GM23338 (cell line): ENCODE measurements around the gene TNFRSF1A. TPM values are rescaled to one million over a fixed set of nuclear protein-coding genes. Genes with fewer than 3 reads are reported as not detected.

Experiments
- ATAC-seq: fragments of 200-7000 bp; cut with Tn5 transposase; 3 replicates; pipeline ENCODE4 v1.9.1; 2020
- DNase-seq: peaks from one replicate; pipeline ENCODE4 v3.0.0-alpha.2; 2015; ENCODE audit warnings: low spot score
- H2AFZ ChIP-seq: fragments of 200-600 bp; sonication (generic); 2 replicates; pipeline ENCODE4 v1.8.0; 2016; ENCODE audit warnings: antibody characterized with exemption, mild to moderate bottlenecking, moderate library complexity
- H3F3A ChIP-seq: fragments of 200-600 bp; sonication (generic); replicated peaks from 2 replicates; pipeline ENCODE4 v1.8.0; 2017; ENCODE audit warnings: antibody characterized with exemption, mixed run types, low read depth
- H3K27ac ChIP-seq: fragments of 200-600 bp; sonication (generic); 2 replicates; pipeline ENCODE4 v1.6.1; 2016; ENCODE audit warnings: low read depth
- H3K27me3 ChIP-seq: fragments of 200-600 bp; sonication (generic); 2 replicates; pipeline ENCODE4 v1.8.0; 2016; ENCODE audit warnings: mild to moderate bottlenecking, mixed run types, moderate library complexity; ENCODE audit not compliant: insufficient read depth
- H3K36me3 ChIP-seq: fragments of 200-600 bp; sonication (generic); 2 replicates; pipeline ENCODE4 v1.8.0; 2016; ENCODE audit warnings: mild to moderate bottlenecking; ENCODE audit not compliant: insufficient read depth
- H3K4me1 ChIP-seq: fragments of 200-600 bp; sonication (generic); 2 replicates; pipeline ENCODE4 v1.8.0; 2016; ENCODE audit warnings: mild to moderate bottlenecking, moderate library complexity; ENCODE audit not compliant: insufficient read depth
- H3K4me2 ChIP-seq: fragments of 200-600 bp; sonication (generic); 2 replicates; pipeline ENCODE4 v1.7.1; 2017; ENCODE audit warnings: mixed run types
- H3K4me3 ChIP-seq: fragments of 200-600 bp; sonication (generic); 2 replicates; pipeline ENCODE4 v1.6.1; 2016; ENCODE audit warnings: mixed run types
- H3K79me2 ChIP-seq: fragments of 200-600 bp; sonication (generic); replicated peaks from 2 replicates; pipeline ENCODE4 v1.8.0; 2017; ENCODE audit warnings: mild to moderate bottlenecking; ENCODE audit not compliant: insufficient read depth
- H3K9me2 ChIP-seq: fragments of 200-600 bp; sonication (generic); 2 replicates; pipeline ENCODE4 v1.8.0; 2017; ENCODE audit not compliant: insufficient read depth
- H4K20me1 ChIP-seq: fragments of 200-600 bp; sonication (generic); replicated peaks from 2 replicates; pipeline ENCODE4 v1.8.0; 2017; ENCODE audit warnings: mild to moderate bottlenecking; ENCODE audit not compliant: insufficient read depth
- H3K27ac Mint-ChIP-seq: 2 replicates; pipeline ENCODE4 v1.8.0; 2020; ENCODE audit warnings: inconsistent platforms, mild to moderate bottlenecking, moderate library complexity, mixed read lengths
- H3K27me3 Mint-ChIP-seq: 3 replicates; pipeline ENCODE4 v1.8.0; 2022; ENCODE audit warnings: low read depth, mild to moderate bottlenecking, moderate library complexity, mixed read lengths, inconsistent platforms; ENCODE audit not compliant: insufficient read depth, poor library complexity
- H3K36me3 Mint-ChIP-seq: 3 replicates; pipeline ENCODE4 v1.8.0; 2021; ENCODE audit warnings: low read depth, mild to moderate bottlenecking, inconsistent platforms, moderate library complexity, mixed read lengths
- H3K4me1 Mint-ChIP-seq: 3 replicates; pipeline ENCODE4 v1.8.0; 2020; ENCODE audit warnings: mild to moderate bottlenecking, inconsistent platforms, mixed read lengths
- H3K4me3 Mint-ChIP-seq: 3 replicates; pipeline ENCODE4 v1.8.0; 2021; ENCODE audit warnings: moderate library complexity, mild to moderate bottlenecking, inconsistent platforms, mixed read lengths
- H3K9me3 Mint-ChIP-seq: 3 replicates; pipeline ENCODE4 v1.8.0; 2020; ENCODE audit warnings: moderate library complexity, mild to moderate bottlenecking, inconsistent platforms, mixed read lengths
- CREB1 ChIP-seq: fragments of 250-450 bp; sonication (Bioruptor Pico); IDR thresholded peaks from 2 replicates; pipeline ENCODE4 v1.5.0; 2020; ENCODE audit warnings: low read depth, mild to moderate bottlenecking, moderate library complexity
- EZH2 ChIP-seq: fragments of 200-600 bp; sonication (generic); IDR thresholded peaks from one replicate; pipeline ENCODE4 v1.8.0; 2017; ENCODE audit warnings: antibody characterized with exemption, mild to moderate bottlenecking, low read depth; ENCODE audit not compliant: unreplicated experiment
- EZH2phosphoT487 ChIP-seq: fragments of 200-600 bp; sonication (generic); IDR thresholded peaks from one replicate; pipeline ENCODE4 v1.8.1; 2018; ENCODE audit warnings: antibody characterized with exemption; ENCODE audit not compliant: unreplicated experiment
- JUNB ChIP-seq: IDR thresholded peaks from one replicate; pipeline ENCODE4 v1.6.1; 2016; ENCODE audit warnings: antibody characterized with exemption; ENCODE audit not compliant: unreplicated experiment
- NANOG ChIP-seq: IDR thresholded peaks from 2 replicates; pipeline ENCODE4 v1.6.1; 2016; ENCODE audit warnings: antibody characterized with exemption, borderline replicate concordance
- POLR2AphosphoS5 ChIP-seq: IDR thresholded peaks from 2 replicates; pipeline ENCODE4 v1.6.1; 2016; ENCODE audit warnings: antibody characterized with exemption, low read depth
- STAT1 ChIP-seq: IDR thresholded peaks from one replicate; pipeline ENCODE4 v1.6.1; 2016; ENCODE audit warnings: antibody characterized with exemption; ENCODE audit not compliant: unreplicated experiment
- ZNF114 ChIP-seq: fragments of 250-450 bp; sonication (Bioruptor Pico); IDR thresholded peaks from 2 replicates; pipeline ENCODE4 v1.5.0; 2020; ENCODE audit warnings: mild to moderate bottlenecking, moderate library complexity
- ZNF331 ChIP-seq: fragments of 250-450 bp; sonication (Bioruptor Pico); IDR thresholded peaks from 2 replicates; pipeline ENCODE4 v1.5.0; 2020; ENCODE audit warnings: low read depth, mild to moderate bottlenecking, moderate library complexity
- ZNF462 ChIP-seq: fragments of 250-450 bp; sonication (Bioruptor Pico); IDR thresholded peaks from 2 replicates; pipeline ENCODE4 v1.5.0; 2020; ENCODE audit warnings: mild to moderate bottlenecking, moderate library complexity
- polyA plus RNA-seq: library from polyadenylated mRNA; unstranded; fragments of >200 nt; fragmentation: Nextera tagmentation; extraction: Ambion mirVana; gene quantifications from 2 replicates; pipeline ENCODE4 v1.2.1, GENCODE V29; 2016
- total RNA-seq: library from RNA; depleted of rRNA; stranded (reverse); fragments of >200 nt; shearing (Covaris generic); gene quantifications from 2 replicates; pipeline ENCODE4 v1.2.3, GENCODE V29; 2014
- TF ChIP-seq, protein P1 (sequence below): IDR thresholded peaks from one replicate; pipeline ENCODE4 v1.6.1; 2018; ENCODE audit warnings: antibody characterized with exemption; ENCODE audit not compliant: unreplicated experiment
- TF ChIP-seq, protein P2 (sequence below): IDR thresholded peaks from 2 replicates; pipeline ENCODE4 v1.6.1; 2016; ENCODE audit warnings: antibody characterized with exemption
- TF ChIP-seq, protein P3 (sequence below), 2 experiments: fragments of 200-600 bp in 1 of 2; sonication (generic) in 1 of 2; conservative IDR thresholded peaks; 2 replicates each; pipeline versions ENCODE4 v1.5.1 to v1.6.1; 2016 to 2017; ENCODE audit warnings: antibody characterized with exemption in 2 of 2, low read depth in 2 of 2, mild to moderate bottlenecking in 2 of 2, moderate library complexity in 1 of 2

TNFRSF1A gene
- total and polyA plus RNA-seq, 2 experiments from 2014 or later, result 24.3 to 43.4 TPM

DNA sequence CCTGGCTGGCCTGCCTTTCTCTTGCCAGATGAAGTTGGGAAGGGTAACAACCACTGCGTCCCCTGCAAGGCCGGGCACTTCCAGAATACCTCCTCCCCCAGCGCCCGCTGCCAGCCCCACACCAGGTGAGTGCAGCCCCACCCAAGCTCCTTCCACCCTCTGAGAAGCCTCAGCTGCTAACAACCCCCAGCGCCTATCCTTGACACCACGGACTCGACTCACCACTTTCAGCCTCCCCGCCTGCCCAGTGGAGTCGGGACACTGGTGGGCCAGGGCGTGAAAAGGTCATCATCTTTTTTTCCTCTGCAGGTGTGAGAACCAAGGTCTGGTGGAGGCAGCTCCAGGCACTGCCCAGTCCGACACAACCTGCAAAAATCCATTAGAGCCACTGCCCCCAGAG lies 44.2 kb upstream of the TNFRSF1A start:
- H3K4me1 ChIP-seq, result peaks cover 19% of the 10 kb centered on the region
- no peak overlapping the region for H3K27ac Mint-ChIP-seq

More for the DNA sequence above, 44.2 kb upstream of the TNFRSF1A start:
- H4K20me1 ChIP-seq, result no peaks in the 10 kb centered on the region
- TF ChIP-seq, protein P1, sequence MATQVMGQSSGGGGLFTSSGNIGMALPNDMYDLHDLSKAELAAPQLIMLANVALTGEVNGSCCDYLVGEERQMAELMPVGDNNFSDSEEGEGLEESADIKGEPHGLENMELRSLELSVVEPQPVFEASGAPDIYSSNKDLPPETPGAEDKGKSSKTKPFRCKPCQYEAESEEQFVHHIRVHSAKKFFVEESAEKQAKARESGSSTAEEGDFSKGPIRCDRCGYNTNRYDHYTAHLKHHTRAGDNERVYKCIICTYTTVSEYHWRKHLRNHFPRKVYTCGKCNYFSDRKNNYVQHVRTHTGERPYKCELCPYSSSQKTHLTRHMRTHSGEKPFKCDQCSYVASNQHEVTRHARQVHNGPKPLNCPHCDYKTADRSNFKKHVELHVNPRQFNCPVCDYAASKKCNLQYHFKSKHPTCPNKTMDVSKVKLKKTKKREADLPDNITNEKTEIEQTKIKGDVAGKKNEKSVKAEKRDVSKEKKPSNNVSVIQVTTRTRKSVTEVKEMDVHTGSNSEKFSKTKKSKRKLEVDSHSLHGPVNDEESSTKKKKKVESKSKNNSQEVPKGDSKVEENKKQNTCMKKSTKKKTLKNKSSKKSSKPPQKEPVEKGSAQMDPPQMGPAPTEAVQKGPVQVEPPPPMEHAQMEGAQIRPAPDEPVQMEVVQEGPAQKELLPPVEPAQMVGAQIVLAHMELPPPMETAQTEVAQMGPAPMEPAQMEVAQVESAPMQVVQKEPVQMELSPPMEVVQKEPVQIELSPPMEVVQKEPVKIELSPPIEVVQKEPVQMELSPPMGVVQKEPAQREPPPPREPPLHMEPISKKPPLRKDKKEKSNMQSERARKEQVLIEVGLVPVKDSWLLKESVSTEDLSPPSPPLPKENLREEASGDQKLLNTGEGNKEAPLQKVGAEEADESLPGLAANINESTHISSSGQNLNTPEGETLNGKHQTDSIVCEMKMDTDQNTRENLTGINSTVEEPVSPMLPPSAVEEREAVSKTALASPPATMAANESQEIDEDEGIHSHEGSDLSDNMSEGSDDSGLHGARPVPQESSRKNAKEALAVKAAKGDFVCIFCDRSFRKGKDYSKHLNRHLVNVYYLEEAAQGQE, result no peak
- TF ChIP-seq, protein P2, sequence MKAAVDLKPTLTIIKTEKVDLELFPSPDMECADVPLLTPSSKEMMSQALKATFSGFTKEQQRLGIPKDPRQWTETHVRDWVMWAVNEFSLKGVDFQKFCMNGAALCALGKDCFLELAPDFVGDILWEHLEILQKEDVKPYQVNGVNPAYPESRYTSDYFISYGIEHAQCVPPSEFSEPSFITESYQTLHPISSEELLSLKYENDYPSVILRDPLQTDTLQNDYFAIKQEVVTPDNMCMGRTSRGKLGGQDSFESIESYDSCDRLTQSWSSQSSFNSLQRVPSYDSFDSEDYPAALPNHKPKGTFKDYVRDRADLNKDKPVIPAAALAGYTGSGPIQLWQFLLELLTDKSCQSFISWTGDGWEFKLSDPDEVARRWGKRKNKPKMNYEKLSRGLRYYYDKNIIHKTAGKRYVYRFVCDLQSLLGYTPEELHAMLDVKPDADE, result no peak
- TF ChIP-seq ZNF462 (CRISPR knock-in tag) (no peak), NANOG (no peak), EZH2phosphoT487 (no peak), ZNF331 (CRISPR knock-in tag) (no peak), CREB1 (no peak), STAT1 (no peak), JUNB (no peak), ZNF114 (CRISPR knock-in tag) (no peak), POLR2AphosphoS5 (no peak), EZH2 (no peak)
- TF ChIP-seq, protein P3, sequence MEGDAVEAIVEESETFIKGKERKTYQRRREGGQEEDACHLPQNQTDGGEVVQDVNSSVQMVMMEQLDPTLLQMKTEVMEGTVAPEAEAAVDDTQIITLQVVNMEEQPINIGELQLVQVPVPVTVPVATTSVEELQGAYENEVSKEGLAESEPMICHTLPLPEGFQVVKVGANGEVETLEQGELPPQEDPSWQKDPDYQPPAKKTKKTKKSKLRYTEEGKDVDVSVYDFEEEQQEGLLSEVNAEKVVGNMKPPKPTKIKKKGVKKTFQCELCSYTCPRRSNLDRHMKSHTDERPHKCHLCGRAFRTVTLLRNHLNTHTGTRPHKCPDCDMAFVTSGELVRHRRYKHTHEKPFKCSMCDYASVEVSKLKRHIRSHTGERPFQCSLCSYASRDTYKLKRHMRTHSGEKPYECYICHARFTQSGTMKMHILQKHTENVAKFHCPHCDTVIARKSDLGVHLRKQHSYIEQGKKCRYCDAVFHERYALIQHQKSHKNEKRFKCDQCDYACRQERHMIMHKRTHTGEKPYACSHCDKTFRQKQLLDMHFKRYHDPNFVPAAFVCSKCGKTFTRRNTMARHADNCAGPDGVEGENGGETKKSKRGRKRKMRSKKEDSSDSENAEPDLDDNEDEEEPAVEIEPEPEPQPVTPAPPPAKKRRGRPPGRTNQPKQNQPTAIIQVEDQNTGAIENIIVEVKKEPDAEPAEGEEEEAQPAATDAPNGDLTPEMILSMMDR (conservative IDR thresholded peaks at IDR 0.05; ENCODE audit: low read depth in 2 of 2), result no peak
- Mint-ChIP-seq H3K4me1 (peaks cover 37% of the 10 kb centered on the region), H3K36me3 (no peaks in the 10 kb centered on the region), H3K27me3 (peaks cover 15% of the 10 kb centered on the region), H3K9me3 (no peaks in the 10 kb centered on the region; the same call in 2 of the 3 replicates), H3K4me3 (no peak overlapping the region)
- no peaks in the 10 kb centered on the region for H3K79me2 ChIP-seq
- H3K9me2 ChIP-seq, result no peaks in the 10 kb centered on the region
- DNase-seq (no peak), ATAC-seq (no peak)
- no peak overlapping the region for H2AFZ ChIP-seq
- peaks cover 21% of the 10 kb centered on the region for H3K27me3 ChIP-seq
- no peaks in the 10 kb centered on the region; the same call in 1 of the 2 replicates for H3K36me3 ChIP-seq
- H3K4me2 ChIP-seq, result no peak overlapping the region
- 0 out of 2 replicates have a peak, but pooled peaks cover 2% of the 10 kb centered on the region for H3F3A ChIP-seq
- H3K27ac ChIP-seq, result no peak overlapping the region
- H3K4me3 ChIP-seq, result no peak overlapping the region
